Neural cell (in vitro differentiated cells): ENCODE measurements around the gene AQP3. TPM values are rescaled to one million over a fixed set of nuclear protein-coding genes. Genes with fewer than 3 reads are reported as not detected.

ENCODE experiments used
- H2AFZ ChIP-seq: fragments of 200-600, 300-800 bp; sonication (generic), shearing (Covaris generic); 2 replicates; pipeline ENCODE4 v1.6.0; 2014; ENCODE audit warnings: low read depth, mild to moderate bottlenecking, antibody characterized with exemption, low read length, moderate library complexity
- H3F3A ChIP-seq: fragments of 200-600 bp; shearing (Covaris generic); 2 replicates; pipeline ENCODE4 v1.6.1; 2016; ENCODE audit warnings: mild to moderate bottlenecking, moderate library complexity, mixed read lengths, antibody characterized with exemption, low read length; ENCODE audit not compliant: insufficient read depth, poor library complexity, severe bottlenecking
- H3K27ac ChIP-seq: fragments of 200-600, 300-800 bp; sonication (generic), shearing (Covaris generic); 2 replicates; pipeline ENCODE4 v1.5.1; 2014; ENCODE audit warnings: mild to moderate bottlenecking, low read length, moderate library complexity
- H3K27me3 ChIP-seq: fragments of 300-800, 200-600 bp; sonication (generic), shearing (Covaris generic); 2 replicates; pipeline ENCODE4 v1.6.0; 2014; ENCODE audit warnings: mild to moderate bottlenecking, low read depth, low read length, moderate library complexity; ENCODE audit not compliant: insufficient read depth
- H3K36me3 ChIP-seq: fragments of 300-800, 200-600 bp; sonication (generic), shearing (Covaris generic); 2 replicates; pipeline ENCODE4 v1.5.1; 2014; ENCODE audit warnings: mild to moderate bottlenecking, antibody characterized with exemption, low read length, moderate library complexity; ENCODE audit not compliant: insufficient read depth
- H3K4me2 ChIP-seq: fragments of 300-800, 200-600 bp; sonication (generic), shearing (Covaris generic); 2 replicates; pipeline ENCODE4 v1.6.0; 2014; ENCODE audit warnings: mild to moderate bottlenecking, low read length
- H3K4me3 ChIP-seq: fragments of 300-800, 200-600 bp; sonication (generic), shearing (Covaris generic); 2 replicates; pipeline ENCODE4 v1.5.1; 2014; ENCODE audit warnings: mild to moderate bottlenecking, low read length, moderate library complexity
- H3K79me2 ChIP-seq: fragments of 200-600 bp; shearing (Covaris generic); replicated peaks from 2 replicates; pipeline ENCODE4 v1.6.0; 2014; ENCODE audit warnings: mild to moderate bottlenecking, low read length, moderate library complexity; ENCODE audit not compliant: insufficient read depth
- H3K9ac ChIP-seq: fragments of 300-800, 200-600 bp; sonication (generic), shearing (Covaris generic); 2 replicates; pipeline ENCODE4 v1.6.1; 2016; ENCODE audit warnings: mild to moderate bottlenecking, low read length, mixed read lengths
- H3K9me2 ChIP-seq: fragments of 200-600 bp; shearing (Covaris generic); 2 replicates; pipeline ENCODE4 v1.6.1; 2016; ENCODE audit warnings: mild to moderate bottlenecking, low read length, mixed read lengths; ENCODE audit not compliant: insufficient read depth
- H3K9me3 ChIP-seq: fragments of 200-600, 300-800 bp; sonication (generic), shearing (Covaris generic); 2 replicates; pipeline ENCODE4 v1.6.1; 2016; ENCODE audit warnings: mild to moderate bottlenecking, mixed run types, low read length, moderate library complexity, mixed read lengths
- H4K20me1 ChIP-seq: fragments of 200-600 bp; shearing (Covaris generic); 2 replicates; pipeline ENCODE4 v1.6.1; 2016; ENCODE audit warnings: mild to moderate bottlenecking, mixed run types; ENCODE audit not compliant: insufficient read depth
- CTCF ChIP-seq: fragments of 450-650 bp; IDR thresholded peaks from 2 replicates; pipeline ENCODE4 v1.5.1; 2014; ENCODE audit warnings: antibody characterized with exemption, mild to moderate bottlenecking, moderate library complexity; ENCODE audit not compliant: poor library complexity, severe bottlenecking
- EP300 ChIP-seq: fragments of 450-650 bp; conservative IDR thresholded peaks from 2 replicates; pipeline ENCODE4 v1.6.1; 2014; ENCODE audit warnings: antibody characterized with exemption, mild to moderate bottlenecking, moderate library complexity; ENCODE audit not compliant: poor library complexity, severe bottlenecking
- EZH2 ChIP-seq: fragments of 200-600, 300-800 bp; shearing (Covaris generic), sonication (generic); IDR thresholded peaks from 2 replicates; pipeline ENCODE4 v1.6.1; 2014; ENCODE audit warnings: antibody characterized with exemption, low read length, borderline replicate concordance, mild to moderate bottlenecking; ENCODE audit not compliant: insufficient read depth, poor library complexity, severe bottlenecking
- MXI1 ChIP-seq: fragments of 450-650 bp; conservative IDR thresholded peaks from 2 replicates; pipeline ENCODE4 v1.6.1; 2014; ENCODE audit warnings: antibody characterized with exemption, mild to moderate bottlenecking; ENCODE audit not compliant: poor library complexity, severe bottlenecking
- POLR2AphosphoS5 ChIP-seq: IDR thresholded peaks from 2 replicates; pipeline ENCODE4 v1.6.1; 2012
- RAD21 ChIP-seq: fragments of 450-650 bp; conservative IDR thresholded peaks from 2 replicates; pipeline ENCODE4 v1.6.1; 2014; ENCODE audit warnings: antibody characterized with exemption, mild to moderate bottlenecking, moderate library complexity
- SMC3 ChIP-seq: fragments of 450-650 bp; conservative IDR thresholded peaks from 2 replicates; pipeline ENCODE4 v1.6.1; 2014; ENCODE audit warnings: antibody characterized with exemption, mild to moderate bottlenecking, moderate library complexity; ENCODE audit not compliant: poor library complexity
- TAF1 ChIP-seq: IDR thresholded peaks from 2 replicates; pipeline ENCODE4 v1.6.1; 2012; ENCODE audit warnings: low read depth
- polyA plus RNA-seq: library from polyadenylated mRNA; depleted of rRNA; stranded (reverse); fragments of >200 nt; gene quantifications from 2 replicates; pipeline ENCODE4 v1.2.3, GENCODE V29; 2014

Gene AQP3
- polyA plus RNA-seq, 1 donor from 2014 or later = not detected

GRCh38 chr9:33465096-33465495 is 17.7 kb upstream of the AQP3 start:
- no peaks in the 10 kb centered on the region for H3K9me2 ChIP-seq
- H3K9me3 ChIP-seq = no peaks in the 10 kb centered on the region
- H3K27ac ChIP-seq = no peak overlapping the region
- no peaks in the 10 kb centered on the region for H3F3A ChIP-seq
- TF ChIP-seq POLR2AphosphoS5 (no peak), EP300 (no peak), CTCF (no peak), EZH2 (no peak), TAF1 (no peak)
- H3K4me2 ChIP-seq = no peak overlapping the region
- H4K20me1 ChIP-seq = no peaks in the 10 kb centered on the region
- H3K36me3 ChIP-seq = peaks cover 5% of the 10 kb centered on the region
- H3K27me3 ChIP-seq = no peaks in the 10 kb centered on the region
- H3K79me2 ChIP-seq = no peaks in the 10 kb centered on the region
- no peak overlapping the region for H3K9ac ChIP-seq
- H3K4me3 ChIP-seq = no peak overlapping the region
- no peak overlapping the region for H2AFZ ChIP-seq

GRCh38 chr9:33464045-33464636 is 16.7 kb upstream of the AQP3 start:
- no peak overlapping the region for H3K27ac ChIP-seq
- no peaks in the 10 kb centered on the region for H3K9me3 ChIP-seq
- no peaks in the 10 kb centered on the region for H3K27me3 ChIP-seq
- no peaks in the 10 kb centered on the region for H3F3A ChIP-seq
- H3K79me2 ChIP-seq = no peaks in the 10 kb centered on the region
- no peak overlapping the region for H3K9ac ChIP-seq
- TF ChIP-seq SMC3 (no peak), TAF1 (no peak), EZH2 (no peak), EP300 (no peak), CTCF (no peak), RAD21 (no peak), MXI1 (no peak)
- H4K20me1 ChIP-seq = no peaks in the 10 kb centered on the region
- H3K4me3 ChIP-seq = no peak overlapping the region
- peaks cover 5% of the 10 kb centered on the region for H3K36me3 ChIP-seq
- no peaks in the 10 kb centered on the region for H3K9me2 ChIP-seq
- H3K4me2 ChIP-seq = no peak overlapping the region
- H2AFZ ChIP-seq = no peak overlapping the region

- Histone ChIP-seq H3K27ac (no peak overlapping the region), H3F3A (no peaks in the 10 kb centered on the region), H3K79me2 (no peaks in the 10 kb centered on the region), H4K20me1 (no peaks in the 10 kb centered on the region), H3K4me3 (no peak overlapping the region), H3K9me3 (no peaks in the 10 kb centered on the region), H3K9me2 (no peaks in the 10 kb centered on the region), H3K36me3 (peaks cover 5% of the 10 kb centered on the region), H3K9ac (no peak overlapping the region), H2AFZ (no peak overlapping the region), H3K27me3 (no peaks in the 10 kb centered on the region), H3K4me2 (no peak overlapping the region)
- TF ChIP-seq EZH2 = no peak
These were observed 15.8 kb upstream of the AQP3 start for GRCh38 chr9:33463151-33463550.
